Fibroblast of pulmonary artery (primary cell): ENCODE measurements around the gene CELF4.

Source experiments
- DNase-seq: peaks from one replicate; pipeline ENCODE4 v3.0.0-alpha.2; 2010; ENCODE audit warnings: low read depth
- H3K4me3 ChIP-seq: replicated peaks from 2 replicates; pipeline ENCODE4 v1.5.1; 2011; ENCODE audit warnings: low read depth, mild to moderate bottlenecking, control low read depth, low read length, moderate library complexity
- CTCF ChIP-seq: IDR thresholded peaks from 2 replicates; pipeline ENCODE4 v1.5.1; 2011; ENCODE audit warnings: mild to moderate bottlenecking, control low read depth, low read length, inconsistent platforms; ENCODE audit errors: missing control alignments

Gene CELF4

DNA sequence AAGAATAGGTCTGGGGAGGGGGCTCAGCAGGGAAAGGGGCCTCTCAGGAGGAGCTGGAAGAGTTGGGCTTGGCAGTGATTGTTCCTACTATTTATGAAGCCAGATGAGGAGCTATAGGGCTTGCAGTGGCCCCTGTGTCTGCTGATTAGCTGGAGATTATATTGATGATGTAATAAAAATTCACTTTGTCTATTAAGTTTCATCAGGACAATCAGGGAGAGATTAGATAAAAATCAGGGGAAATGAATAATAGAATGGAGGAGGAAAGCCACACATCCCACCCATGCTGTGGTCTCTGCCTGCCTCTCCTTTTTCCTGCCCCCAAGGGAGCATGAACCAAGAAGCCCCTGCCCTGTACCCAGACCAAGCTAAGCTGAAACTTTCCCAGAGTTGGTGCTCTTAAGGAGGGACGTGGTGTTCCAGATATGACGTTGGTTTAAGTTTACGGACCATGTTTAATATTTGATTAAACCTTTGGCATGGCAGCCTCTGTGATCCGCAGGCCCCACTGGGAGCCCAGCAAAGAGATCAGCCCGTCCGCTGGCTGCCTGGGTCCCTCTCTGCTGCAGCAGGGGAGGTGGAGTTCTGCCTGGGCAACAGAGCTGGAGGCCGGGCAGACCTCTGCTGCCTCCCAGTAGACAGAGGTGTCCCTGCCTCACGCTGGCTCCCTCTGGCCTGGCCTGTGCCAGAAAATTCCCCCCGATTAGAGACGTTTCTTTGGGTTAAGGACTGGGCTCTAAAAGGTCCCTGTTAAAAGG is 15.3 kb downstream of the CELF4 start:
- H3K4me3 ChIP-seq, result no peak overlapping the region
- no peak for TF ChIP-seq CTCF
- DNase-seq, result no peak

DNA sequence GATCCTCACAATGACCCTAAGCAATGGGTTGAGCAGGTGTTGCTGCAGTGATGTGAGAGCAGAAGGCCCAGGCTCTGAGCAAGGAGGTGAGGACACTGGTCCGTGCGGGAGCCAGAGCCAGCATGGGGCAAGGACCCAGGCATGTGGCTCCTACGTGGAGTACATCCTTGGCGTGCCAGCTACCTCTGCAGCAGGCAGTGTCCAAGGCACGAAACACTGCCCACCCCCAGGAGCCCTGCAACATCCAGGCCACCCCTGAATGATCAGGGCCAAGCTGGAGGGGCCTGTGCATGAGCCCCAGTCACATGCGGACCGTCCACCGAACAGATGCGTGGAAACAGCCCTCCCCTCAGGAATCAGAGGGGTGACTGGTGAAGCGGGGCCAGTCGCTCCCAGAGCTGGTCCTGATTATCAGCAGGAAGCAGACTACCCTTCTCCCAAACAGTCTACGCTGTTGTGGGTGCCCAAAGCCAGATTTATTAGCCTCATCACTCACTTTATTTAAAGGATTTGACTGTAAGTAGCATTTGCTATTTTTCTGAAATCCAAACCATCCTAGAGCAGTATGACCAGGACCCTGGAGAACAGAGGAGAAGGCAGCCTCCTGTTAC is 16.8 kb downstream of the CELF4 start:
- no peak for TF ChIP-seq CTCF
- DNase-seq, result no peak
- no peak overlapping the region for H3K4me3 ChIP-seq

GRCh38 chr18:37547196-37547827 is 18.3 kb downstream of the CELF4 start:
- H3K4me3 ChIP-seq, result no peak overlapping the region
- no peak for TF ChIP-seq CTCF
- no peak for DNase-seq

- TF ChIP-seq CTCF, result no peak
- no peak overlapping the region for H3K4me3 ChIP-seq
- DNase-seq, result no peak
Measured at GRCh38 chr18:37546651-37547050, 18.9 kb downstream of the CELF4 start.

- DNase-seq, result no peak
- H3K4me3 ChIP-seq, result no peak overlapping the region
- TF ChIP-seq CTCF, result no peak
Measured at GRCh38 chr18:37546272-37546537, 19.4 kb downstream of the CELF4 start.

DNA sequence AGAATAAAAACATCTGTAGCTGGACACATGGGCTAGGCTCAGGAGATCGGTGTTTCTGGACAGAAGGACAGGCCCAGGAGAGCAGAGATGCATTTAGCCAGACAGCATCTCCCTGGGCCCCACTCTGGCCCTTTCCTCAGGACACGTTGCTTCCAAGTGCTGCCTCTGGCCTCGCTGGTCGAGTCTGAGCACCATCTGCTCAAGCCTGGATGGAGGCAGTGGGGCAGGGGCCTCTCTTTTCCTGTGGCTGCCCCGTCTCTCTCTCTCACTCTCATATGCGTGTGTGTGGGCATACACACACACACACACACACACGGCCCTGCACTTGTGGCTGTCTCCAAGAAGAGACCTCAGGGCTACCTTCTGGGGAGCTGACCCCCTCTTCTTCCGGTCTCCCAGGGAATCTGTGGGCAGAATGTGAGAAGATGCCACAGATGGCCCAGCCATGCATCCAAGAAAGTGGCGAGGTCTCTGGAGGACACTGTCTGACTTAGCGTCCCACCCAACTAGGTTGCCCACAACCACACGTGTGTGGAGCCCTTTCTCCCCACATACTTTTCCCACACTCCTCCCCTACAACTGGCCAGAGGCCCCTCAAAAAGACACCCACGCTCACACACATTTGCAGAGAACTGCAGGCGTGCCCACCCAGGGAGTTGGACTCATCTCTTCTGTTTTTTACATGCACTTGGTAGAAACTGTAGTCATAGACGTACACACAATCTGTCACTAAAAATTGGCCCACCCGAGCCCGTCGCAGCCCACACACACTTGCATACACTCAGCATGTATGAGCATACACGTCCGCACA is 19.9 kb downstream of the CELF4 start:
- no peak for TF ChIP-seq CTCF
- DNase-seq, result no peak
- H3K4me3 ChIP-seq, result no peak overlapping the region
